GM21367 (cell line): ENCODE measurements around the gene FASTK.

Source experiments
- ATAC-seq: cut with Tn5 transposase; IDR thresholded peaks from one replicate; pipeline ENCODE4 v1.9.1; 2021; ENCODE audit not compliant: unreplicated experiment

Gene FASTK

DNA sequence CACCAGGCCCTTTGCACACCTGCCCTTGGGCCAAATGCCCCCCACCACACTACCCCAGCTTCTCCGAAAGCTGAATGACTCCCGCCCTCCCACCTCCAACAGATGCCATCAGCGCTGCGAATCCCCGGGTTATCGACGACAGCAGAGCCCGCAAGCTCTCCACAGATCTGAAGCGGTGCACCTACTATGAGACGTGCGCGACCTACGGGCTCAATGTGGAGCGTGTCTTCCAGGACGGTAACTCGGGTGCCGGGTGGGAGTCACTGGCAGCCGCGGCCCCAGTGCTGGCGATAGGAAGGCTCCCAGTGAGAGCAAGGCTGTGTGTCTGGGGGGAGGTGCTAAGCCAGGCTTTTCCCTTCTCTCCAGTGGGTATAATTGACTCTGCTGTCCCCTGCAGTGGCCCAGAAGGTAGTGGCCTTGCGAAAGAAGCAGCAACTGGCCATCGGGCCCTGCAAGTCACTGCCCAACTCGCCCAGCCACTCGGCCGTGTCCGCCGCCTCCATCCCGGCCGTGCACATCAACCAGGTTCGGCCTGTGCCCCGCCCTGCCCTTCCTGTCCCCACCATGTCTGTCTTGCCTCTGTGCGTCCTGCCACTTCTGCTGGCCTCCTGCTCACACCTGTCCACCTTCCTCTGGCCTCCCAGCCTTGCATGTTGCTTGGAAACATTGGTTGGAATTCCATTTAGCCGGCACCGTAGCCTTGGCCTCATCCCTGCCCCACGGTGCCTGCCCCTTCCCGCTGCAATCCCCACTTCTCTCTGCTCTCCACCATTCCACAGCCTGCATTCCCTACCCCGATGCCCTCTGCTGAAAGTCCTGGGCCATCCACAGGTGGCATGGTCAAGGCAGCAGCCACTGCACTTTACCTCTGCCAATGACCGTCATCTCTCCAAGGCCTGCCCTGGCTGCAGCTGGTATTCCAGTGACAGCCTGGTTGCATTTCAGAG lies 37.8 kb upstream of the FASTK start:
- no peak for ATAC-seq

DNA sequence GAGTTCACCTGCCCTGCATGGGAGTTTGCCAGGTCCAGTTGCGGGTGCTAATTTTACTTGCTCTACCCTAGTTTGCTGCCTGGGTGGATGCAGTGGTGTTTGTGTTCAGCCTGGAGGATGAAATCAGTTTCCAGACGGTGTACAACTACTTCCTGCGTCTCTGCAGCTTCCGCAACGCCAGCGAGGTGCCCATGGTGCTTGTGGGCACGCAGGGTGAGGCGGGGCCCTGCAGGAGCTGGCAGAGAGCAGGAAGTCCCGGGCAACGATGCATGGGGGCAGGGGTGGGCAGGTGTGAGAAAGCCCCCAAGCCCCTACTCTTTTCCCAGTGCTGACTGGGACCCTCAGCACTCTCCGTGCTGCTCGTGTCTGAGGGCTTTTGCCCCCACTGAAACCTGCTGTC lies 37.0 kb upstream of the FASTK start:
- ATAC-seq = no peak

DNA sequence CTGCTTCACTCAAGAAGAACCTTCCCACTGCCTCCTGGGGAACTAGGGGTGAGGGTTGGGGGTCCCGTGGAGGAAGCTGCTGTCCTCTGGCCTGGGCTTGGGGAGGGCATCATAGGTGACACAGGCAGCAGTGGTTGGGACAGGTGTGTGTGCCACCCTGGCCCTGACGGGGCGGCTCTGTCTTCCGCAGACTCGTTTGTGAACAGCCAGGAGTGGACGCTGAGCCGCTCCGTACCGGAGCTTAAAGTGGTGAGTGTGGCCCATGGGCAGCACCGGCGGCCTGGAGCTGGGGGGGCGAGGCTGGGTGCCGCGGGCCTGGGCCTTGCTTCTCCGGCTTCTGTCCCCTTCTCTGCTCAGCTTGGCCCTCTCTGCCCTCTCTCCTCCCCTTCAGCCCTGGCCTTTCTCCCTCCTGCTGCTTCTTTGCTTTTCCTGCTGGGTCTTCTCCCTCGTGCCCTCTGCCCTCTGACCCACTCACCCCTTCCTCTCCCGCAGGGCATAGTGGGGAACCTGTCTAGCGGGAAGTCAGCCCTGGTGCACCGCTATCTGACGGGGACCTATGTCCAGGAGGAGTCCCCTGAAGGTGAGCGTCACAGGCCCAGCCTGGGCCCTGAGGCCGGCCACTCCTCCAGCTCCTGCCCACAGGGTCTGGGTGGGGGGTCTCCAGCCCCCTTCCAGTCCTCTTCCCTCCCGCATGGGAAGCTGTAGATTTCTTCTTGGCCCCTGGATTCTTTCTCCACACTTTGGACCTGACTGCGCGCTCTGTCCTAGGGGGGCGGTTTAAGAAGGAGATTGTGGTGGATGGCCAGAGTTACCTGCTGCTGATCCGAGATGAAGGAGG lies 36.2 kb upstream of the FASTK start:
- no peak for ATAC-seq

DNA sequence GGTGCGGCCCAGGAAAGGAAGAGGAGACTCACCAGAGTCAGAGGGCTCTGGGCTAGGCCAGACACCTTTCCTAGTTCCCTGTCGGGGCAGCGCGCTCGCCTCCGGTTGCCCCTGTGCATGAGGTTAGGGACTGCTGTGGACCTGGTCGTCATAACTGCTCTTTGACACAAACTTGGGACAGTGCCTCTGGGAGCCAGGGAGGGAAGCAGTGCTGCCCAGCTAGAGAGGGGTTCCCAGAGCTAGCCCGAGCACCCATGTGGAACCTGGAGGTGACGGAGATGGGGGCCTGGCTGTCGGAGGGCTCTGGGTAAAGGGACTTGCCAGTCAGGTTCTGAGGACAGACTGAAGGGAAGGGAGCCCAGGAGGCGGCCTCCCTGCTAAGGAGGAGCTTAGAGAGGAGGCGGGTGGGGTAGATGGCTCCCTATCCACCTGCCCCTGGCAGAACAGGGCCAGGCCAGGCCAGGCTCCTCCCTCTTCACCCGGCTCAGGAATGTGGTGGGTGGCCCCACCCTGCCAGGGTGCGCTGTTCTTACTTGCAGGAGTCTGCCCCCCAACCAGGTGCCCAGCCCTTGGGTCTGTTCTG lies 35.3 kb upstream of the FASTK start:
- ATAC-seq = no peak

DNA sequence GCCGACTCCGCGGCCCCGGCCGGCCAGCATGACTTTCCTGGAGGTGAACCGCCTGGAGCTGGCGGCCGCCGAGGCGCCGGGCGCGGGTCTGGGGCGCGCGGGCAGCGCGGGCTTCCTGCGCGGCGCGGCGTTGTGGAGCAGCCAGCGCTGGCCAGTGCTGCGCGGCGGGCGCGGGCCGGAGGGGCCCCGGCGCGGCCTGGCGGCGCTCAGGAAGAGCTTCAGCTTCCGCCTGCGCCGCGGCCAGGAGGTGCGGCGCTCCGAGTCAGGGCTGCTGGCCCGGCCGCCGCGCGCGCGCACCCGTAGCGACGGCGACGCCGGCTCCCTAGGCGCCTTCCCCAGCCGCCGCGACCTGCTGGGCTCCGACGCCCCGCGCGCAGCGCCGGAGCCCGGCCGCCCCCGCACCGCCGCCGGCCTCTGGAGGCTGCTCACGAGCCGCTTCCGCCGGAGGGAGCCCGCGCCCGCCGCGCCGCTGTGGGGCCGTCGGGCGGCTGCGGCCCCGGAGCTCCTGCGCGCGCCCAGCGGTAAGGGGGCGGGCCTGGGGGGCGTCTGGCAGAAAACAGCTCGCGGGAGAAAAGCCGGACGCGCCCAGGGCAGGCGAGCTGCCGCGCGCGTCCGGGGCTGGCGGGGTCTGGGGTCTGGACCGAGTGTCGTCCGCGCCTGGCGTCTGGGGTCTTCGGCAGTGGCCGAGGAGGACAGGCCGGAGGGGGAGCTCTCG lies 34.7 kb upstream of the FASTK start:
- no peak for ATAC-seq

DNA sequence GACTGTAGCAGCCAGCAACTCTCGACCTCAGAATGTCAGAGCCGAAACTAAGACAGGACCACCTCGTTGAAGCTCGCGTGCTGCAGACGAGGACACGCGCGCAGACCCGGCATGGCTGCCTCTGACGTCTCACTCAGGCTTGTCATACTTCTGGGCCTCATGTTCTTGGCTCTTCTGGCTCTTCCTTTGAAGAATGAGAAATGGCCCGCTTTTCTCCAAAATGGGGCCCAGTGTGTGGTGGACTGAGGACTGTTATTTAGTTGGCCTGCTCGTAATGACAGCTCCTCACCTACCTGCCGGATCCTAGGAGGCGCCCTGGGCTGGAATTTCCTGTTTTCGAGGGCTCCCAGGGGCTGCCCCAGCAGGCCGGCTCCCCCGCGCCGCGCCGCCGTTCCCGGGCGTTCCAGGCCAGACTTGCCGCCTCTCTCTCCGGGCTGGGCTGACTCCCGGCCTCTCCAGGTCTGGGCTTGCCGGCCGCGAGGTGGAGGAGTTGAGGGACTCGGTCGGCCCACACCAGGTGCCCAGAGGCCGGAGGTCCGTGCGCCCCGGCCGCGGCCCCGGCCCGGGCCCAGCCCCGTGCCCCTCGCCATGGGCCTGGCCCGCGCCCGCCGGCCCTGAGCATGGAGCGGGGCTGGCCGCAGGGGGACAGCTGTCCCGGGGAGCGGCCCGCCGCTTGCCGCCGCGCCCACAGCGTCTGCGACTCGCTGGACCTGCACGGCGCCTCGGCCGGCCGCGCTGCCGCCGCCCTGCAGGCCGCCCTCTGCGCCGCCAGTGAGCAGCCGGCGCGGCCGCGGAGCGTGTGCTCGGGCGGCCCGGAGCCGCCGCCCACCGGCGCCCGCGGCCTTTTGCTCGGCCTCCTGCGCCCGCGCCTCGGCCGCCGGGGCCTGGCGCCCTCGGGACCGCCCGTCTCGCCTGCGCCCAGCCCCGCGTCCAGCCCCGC lies 33.8 kb upstream of the FASTK start:
- ATAC-seq = no peak

DNA sequence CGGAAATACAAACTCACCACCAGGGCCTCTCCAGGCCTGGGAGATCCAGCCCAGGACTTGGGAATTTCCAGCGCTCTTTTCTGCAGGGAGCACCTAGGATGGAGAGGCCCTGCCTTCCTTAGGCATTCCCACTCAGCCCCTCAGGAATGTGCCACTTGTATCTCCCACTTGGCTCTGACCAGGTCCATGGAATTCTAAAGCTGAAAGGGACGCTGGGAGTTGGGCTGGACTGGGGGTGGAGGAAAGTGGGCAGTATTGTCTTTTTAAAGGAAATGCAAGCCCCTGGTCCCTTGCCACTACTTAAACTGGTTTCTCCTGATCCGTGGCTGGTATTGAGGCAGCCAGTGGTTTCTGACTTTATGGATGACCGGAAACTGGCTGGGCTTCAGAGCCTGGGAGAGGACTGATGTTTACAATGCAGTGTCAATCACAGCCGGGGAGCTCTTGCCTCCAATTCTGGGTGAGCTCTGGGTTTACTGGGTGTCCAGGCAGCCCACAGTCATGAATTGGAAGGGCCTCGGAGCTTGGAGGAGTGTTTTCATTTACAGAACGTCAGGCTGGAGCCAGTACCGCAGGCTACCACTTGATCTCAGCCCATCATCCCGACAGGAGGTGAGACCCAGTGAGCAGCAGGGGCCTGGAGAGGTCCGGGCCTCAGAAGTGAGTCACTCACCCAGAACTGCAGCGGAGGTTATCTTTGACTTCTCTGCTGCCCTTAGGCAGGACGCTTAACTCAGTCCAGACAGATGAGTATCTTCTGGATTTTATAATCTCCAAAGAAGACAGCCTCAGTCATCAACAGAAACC lies 32.9 kb upstream of the FASTK start:
- no peak for ATAC-seq

GRCh38 chr7:151110941-151111645 lies 30.5 kb upstream of the FASTK start:
- peak; percentile 65 for ATAC-seq

GRCh38 chr7:151110236-151110940 lies 29.8 kb upstream of the FASTK start:
- ATAC-seq = no peak

GRCh38 chr7:151109094-151110048 lies 28.8 kb upstream of the FASTK start:
- ATAC-seq = no peak

DNA sequence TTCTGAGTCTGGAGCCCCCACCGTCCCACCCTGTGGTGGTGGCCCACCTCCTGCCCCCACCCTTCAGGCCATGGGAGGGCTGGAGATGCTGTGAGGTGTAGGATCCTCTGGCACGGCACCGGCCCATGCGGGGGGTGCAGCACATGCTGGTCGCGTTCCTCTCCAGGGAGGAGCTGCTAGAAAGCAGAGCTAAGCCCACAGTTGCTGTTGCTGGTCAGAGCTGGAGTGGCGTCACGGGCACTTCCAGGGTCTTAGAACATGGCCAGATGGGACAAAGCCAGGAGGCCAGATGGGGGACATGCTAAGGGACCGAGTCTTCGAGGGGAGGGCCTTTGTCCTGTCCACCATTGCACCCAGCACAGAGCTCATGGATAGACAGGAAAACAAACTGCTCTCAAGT lies 27.3 kb upstream of the FASTK start:
- ATAC-seq = no peak

DNA sequence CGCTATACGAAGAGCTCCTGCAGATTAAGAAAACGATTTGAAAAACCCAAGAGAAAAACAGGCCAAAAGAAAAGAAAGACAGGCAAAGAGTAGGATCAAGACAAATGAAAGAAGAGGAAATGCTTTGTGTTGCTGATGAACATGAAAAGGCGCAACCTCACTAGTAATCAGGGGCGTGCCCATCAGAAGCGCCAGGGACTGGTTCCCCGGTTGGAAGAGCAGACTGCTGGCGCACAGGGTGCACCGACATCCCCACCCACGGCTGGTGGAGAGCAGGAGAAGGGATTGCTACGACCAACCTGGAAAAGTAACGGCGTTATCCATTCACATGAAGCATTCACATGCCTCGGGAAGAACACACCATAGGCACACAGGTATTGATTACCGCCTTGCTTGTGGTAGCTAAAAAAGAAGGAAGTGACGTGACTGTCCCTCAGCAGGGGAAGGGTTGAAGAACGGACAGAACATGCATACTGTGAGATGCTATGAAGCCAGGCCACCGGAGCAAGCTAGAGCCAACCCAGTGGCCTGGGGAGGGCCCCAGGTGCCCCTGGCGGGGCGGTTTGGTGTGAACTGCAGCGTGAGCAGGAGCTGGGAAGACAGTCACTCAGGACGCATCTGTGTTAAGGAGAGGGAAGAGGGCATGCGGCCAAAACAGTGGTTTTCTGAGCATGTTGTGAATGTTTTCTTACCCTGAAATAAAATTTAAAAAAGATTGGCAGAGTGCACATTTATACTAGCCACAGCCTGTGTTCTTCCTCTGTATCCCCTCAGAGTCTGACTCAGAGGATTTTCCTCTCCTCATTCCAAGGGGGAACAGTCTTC lies 24.0 kb upstream of the FASTK start:
- no peak for ATAC-seq

DNA sequence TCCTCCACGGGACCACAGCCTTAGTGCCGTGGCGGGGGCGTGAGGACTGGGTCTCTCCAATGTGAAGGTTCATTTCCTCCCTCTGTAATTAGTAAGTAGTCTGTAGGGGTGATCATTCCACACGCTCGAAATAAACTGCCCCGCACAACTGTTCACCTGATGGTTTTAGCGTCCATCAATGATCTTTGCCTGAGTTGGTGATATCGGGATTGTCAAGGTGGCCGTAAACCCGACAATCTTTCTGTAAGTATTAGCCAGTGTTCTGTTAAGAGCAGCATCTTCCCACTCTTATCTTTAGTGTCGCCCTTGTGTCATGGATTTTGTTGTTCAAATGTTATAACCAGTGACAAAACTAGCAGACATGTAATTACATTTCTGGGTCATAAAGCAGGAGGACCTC lies 23.4 kb upstream of the FASTK start:
- ATAC-seq = no peak

- ATAC-seq = no peak
These were observed 22.4 kb upstream of the FASTK start for GRCh38 chr7:151102991-151103390.

DNA sequence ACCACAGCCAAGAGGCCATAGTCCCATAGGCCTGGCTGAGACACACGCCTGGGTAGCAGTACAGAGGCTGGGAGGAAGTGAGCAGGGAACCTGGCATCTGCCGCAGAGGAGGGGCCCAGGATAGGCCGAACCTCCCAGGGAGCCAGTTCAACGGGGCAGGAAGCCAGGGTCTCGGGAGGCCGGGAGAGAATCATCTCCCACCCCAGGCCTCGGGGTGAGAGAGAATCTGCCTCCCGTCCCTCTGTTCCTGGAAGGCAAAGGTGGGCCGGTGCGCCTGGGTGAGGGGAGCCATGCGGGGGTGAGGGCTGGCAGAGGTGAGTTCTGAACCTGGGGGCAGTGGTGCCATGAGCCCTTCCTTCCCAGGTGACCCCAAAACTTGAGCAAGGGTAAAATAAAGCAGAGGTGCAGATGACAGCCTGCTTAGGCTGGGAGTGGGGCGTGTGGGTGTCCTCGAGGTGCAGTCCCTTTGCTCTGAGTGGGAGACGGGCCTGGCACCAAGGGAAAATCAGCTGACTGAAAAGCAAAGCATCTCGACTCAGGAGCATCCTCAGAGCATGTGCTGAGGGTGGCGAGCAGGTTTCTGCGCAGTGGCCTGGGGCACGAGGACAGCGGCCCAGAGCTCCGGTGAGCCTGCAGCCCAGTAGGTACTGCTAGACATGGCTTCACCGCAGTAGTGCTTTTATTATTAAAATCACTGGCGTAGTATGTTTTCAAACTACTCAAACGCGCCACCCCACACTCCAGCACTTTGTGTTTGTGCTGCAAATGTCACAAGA lies 21.2 kb upstream of the FASTK start:
- no peak for ATAC-seq
